Thyroid gland (tissue), 4 donors: ENCODE data around the gene ABCC10. TPM values are rescaled to one million over a fixed set of nuclear protein-coding genes. Genes with fewer than 3 reads are reported as not detected.
"Not testable (repeated sequence)": the region's sequence is repeated elsewhere in the genome, so short reads cannot be mapped to it uniquely, and the experiment has no call there.

Experiments used
- DNase-seq, 2 donors: peaks; one replicate each; pipeline ENCODE4 v3.0.0-alpha.2; 2019
- H3K27ac ChIP-seq, 3 donors: fragments of 200-600 bp; sonication (generic); 1 replicate in 2 of 3; 2 replicates in 1 of 3; pipeline ENCODE4 v1.5.1; 2016 to 2019; ENCODE audit warnings: mild to moderate bottlenecking in 1 of 3, moderate library complexity in 1 of 3
- H3K27me3 ChIP-seq: fragments of 200-600 bp; sonication (generic); one replicate; pipeline ENCODE4 v1.5.1; 2019
- H3K36me3 ChIP-seq, 2 donors: fragments of 200-600 bp; sonication (generic); one replicate each; pipeline ENCODE4 v1.5.1; 2016 to 2019
- H3K4me1 ChIP-seq, 2 donors: fragments of 200-600 bp; sonication (generic); one replicate each; pipeline ENCODE4 v1.5.1; 2017 to 2019
- H3K4me3 ChIP-seq, 3 donors: fragments of 200-600 bp; sonication (generic); replicated peaks in 1 of 3; 1 replicate in 2 of 3; 2 replicates in 1 of 3; pipeline ENCODE4 v1.5.1; 2016; ENCODE audit warnings: mild to moderate bottlenecking in 1 of 3
- H3K9me3 ChIP-seq: fragments of 200-600 bp; sonication (generic); one replicate; pipeline ENCODE4 v1.5.1; 2017
- CTCF ChIP-seq, 6 experiments: fragments of 200-600 bp in 3 of 6; fragments of 450-650 bp in 3 of 6; sonication (generic) in 3 of 6; IDR thresholded peaks; one replicate each; pipeline ENCODE4 v1.5.1; 2016 to 2019; ENCODE audit warnings: antibody characterized with exemption in 6 of 6, mild to moderate bottlenecking in 2 of 6, inconsistent platforms in 1 of 6, moderate library complexity in 1 of 6
- POLR2A ChIP-seq, 2 donors: fragments of 450-650 bp; IDR thresholded peaks; one replicate each; pipeline ENCODE4 v1.6.1; 2017; ENCODE audit warnings: antibody characterized with exemption in 2 of 2, mild to moderate bottlenecking in 2 of 2, moderate library complexity in 1 of 2
- WGBS, 2 donors: methylation state at CpG; one replicate each; pipeline ENCODE4 v1.1.5; 2017; 5-methylcytosine and 5-hydroxymethylcytosine counted together
- intact Hi-C: fragments of 100-400 bp; cut with DNase I; formaldehyde crosslinking; loops from one replicate; pipeline ENCODE4 v1.15.1; 2023
- total RNA-seq, 4 donors: library from RNA; depleted of rRNA; stranded (reverse); fragments of >200 nt; gene quantifications; one replicate each; pipeline ENCODE4 v1.2.3, GENCODE V29; 2016

ABCC10 gene
- total RNA-seq, 4 donors from 2014 or later: 10.5 to 24.3 (median 19.3) TPM

- Histone ChIP-seq H3K9me3 (no peaks in the 10 kb centered on the region), H3K36me3 (peaks cover 19 to 27% of the 10 kb centered on the region in 2 donors), H3K4me1 (peaks cover 9 to 17% of the 10 kb centered on the region in 2 donors), H3K4me3 (no peak overlapping the region), H3K27ac (peak overlapping the region in 1 of 3 donors; percentile 17), H3K27me3 (no peaks in the 10 kb centered on the region)
- intact Hi-C loops: no loop called here
- WGBS, 2 donors: 72 to 81% methylated on average over 4 of the region's 4 CpGs
- no peak for TF ChIP-seq POLR2A (IDR thresholded peaks at IDR 0.05)
- no peak for TF ChIP-seq CTCF (IDR thresholded peaks at IDR 0.05)
- no peak for DNase-seq
Observed at GRCh38 chr6:43495409-43495941, 68.1 kb downstream of the ABCC10 start.

GRCh38 chr6:43496370-43497128, 69.2 kb downstream of the ABCC10 start:
- no peak for DNase-seq
- WGBS, 2 donors: 60 to 79% methylated on average over 11 to 13 of the region's 18 CpGs
- peaks cover 9 to 17% of the 10 kb centered on the region in 2 donors for H3K4me1 ChIP-seq
- no peaks in the 10 kb centered on the region for H3K27me3 ChIP-seq
- H3K9me3 ChIP-seq: no peaks in the 10 kb centered on the region
- intact Hi-C loops: no loop called here
- no peak overlapping the region for H3K27ac ChIP-seq
- peak in 2 of 6 experiments; percentile 16 to 30 for TF ChIP-seq CTCF (IDR thresholded peaks at IDR 0.05)
- TF ChIP-seq POLR2A (IDR thresholded peaks at IDR 0.05): no peak
- H3K36me3 ChIP-seq: peaks cover 26 to 31% of the 10 kb centered on the region in 2 donors
- H3K4me3 ChIP-seq: no peak overlapping the region

GRCh38 chr6:43497129-43497396, 69.7 kb downstream of the ABCC10 start:
- H3K9me3 ChIP-seq: no peaks in the 10 kb centered on the region
- intact Hi-C loops: no loop called here
- H3K4me3 ChIP-seq: no peak overlapping the region
- peaks cover 26 to 32% of the 10 kb centered on the region in 2 donors for H3K36me3 ChIP-seq
- TF ChIP-seq POLR2A (IDR thresholded peaks at IDR 0.05) (no peak), CTCF (IDR thresholded peaks at IDR 0.05) (no peak)
- H3K4me1 ChIP-seq: peaks cover 5 to 12% of the 10 kb centered on the region in 2 donors
- H3K27me3 ChIP-seq: no peaks in the 10 kb centered on the region
- WGBS, 2 donors: 87 to 93% methylated on average over 6 of the region's 6 CpGs
- DNase-seq: no peak
- H3K27ac ChIP-seq: peak overlapping the region in 1 of 3 donors; percentile 17

GRCh38 chr6:43497689-43498088, 70.3 kb downstream of the ABCC10 start:
- intact Hi-C loops: no loop called here
- 82 to 91% methylated on average over 11 to 12 of the region's 12 CpGs for WGBS, 2 donors
- TF ChIP-seq CTCF (IDR thresholded peaks at IDR 0.05) (no peak), POLR2A (IDR thresholded peaks at IDR 0.05) (no peak)
- Histone ChIP-seq H3K9me3 (no peaks in the 10 kb centered on the region), H3K4me3 (no peak overlapping the region), H3K36me3 (peaks cover 33 to 38% of the 10 kb centered on the region in 2 donors), H3K27ac (no peak overlapping the region), H3K4me1 (peaks cover 0 to 5% of the 10 kb centered on the region in 2 donors), H3K27me3 (no peaks in the 10 kb centered on the region)
- peak in 1 of 2 donors; percentile 25 for DNase-seq

- DNase-seq: not testable (repeated sequence)
Observed at GRCh38 chr6:43498291-43498690, 71.0 kb downstream of the ABCC10 start.

More at GRCh38 chr6:43498291-43498690, 71.0 kb downstream of the ABCC10 start:
- H3K4me1 ChIP-seq, intact Hi-C loops, H3K27ac ChIP-seq, H3K27me3 ChIP-seq, H3K9me3 ChIP-seq, H3K4me3 ChIP-seq: not testable (repeated sequence)
- H3K36me3 ChIP-seq: peaks cover 39 to 44% of the 10 kb centered on the region in 2 donors
- 87 to 95% methylated on average over 5 of the region's 5 CpGs for WGBS, 2 donors
